K562 (cell line): ENCODE measurements around the gene TJP3. TPM values are rescaled to one million over a fixed set of nuclear protein-coding genes. Genes with fewer than 3 reads are reported as not detected.

Experiments
- ATF1 ChIP-seq, 2 experiments: fragments of 450-650 bp in 1 of 2; IDR thresholded peaks; 2 replicates each; pipeline ENCODE4 v1.6.1; 2016; ENCODE audit warnings: missing compliant biosample characterization in 1 of 2, missing genetic modification characterization in 1 of 2
- CREB1 ChIP-seq, 2 experiments: sonication (generic) in 1 of 2; formaldehyde crosslinking in 1 of 2; IDR thresholded peaks; 2 replicates each; pipeline versions ENCODE4 v1.6.1 to v1.8.0; 2012 to 2022; ENCODE audit warnings: inconsistent platforms in 1 of 2, mild to moderate bottlenecking in 1 of 2, missing genetic modification reagents in 1 of 2, moderate library complexity in 1 of 2
- CSDE1 ChIP-seq, 2 experiments: fragments of 450-650 bp; IDR thresholded peaks; 2 replicates each; pipeline ENCODE4 v1.6.1; 2016; ENCODE audit warnings: mild to moderate bottlenecking in 1 of 2
- CXXC5 ChIP-seq: fragments of 250-450 bp; sonication (Bioruptor Pico); IDR thresholded peaks from 2 replicates; pipeline ENCODE4 v1.8.0; 2022; ENCODE audit warnings: inconsistent platforms, mild to moderate bottlenecking, moderate library complexity
- FOSL1 ChIP-seq: fragments of 200-800 bp; sonication (Bioruptor generic); conservative IDR thresholded peaks from 2 replicates; pipeline ENCODE4 v1.6.1; 2016; ENCODE audit warnings: missing genetic modification characterization, missing compliant biosample characterization
- POLR2AphosphoS5 ChIP-seq: IDR thresholded peaks from 2 replicates; pipeline ENCODE4 v1.6.1; 2011; ENCODE audit warnings: mild to moderate bottlenecking, low read depth, low read length, moderate library complexity; ENCODE audit not compliant: control insufficient read depth, insufficient read depth
- RAD51 ChIP-seq: fragments of 450-650 bp; IDR thresholded peaks from 2 replicates; pipeline ENCODE4 v1.7.1; 2016; ENCODE audit warnings: low read depth, mild to moderate bottlenecking, borderline replicate concordance
- RFX5 ChIP-seq: IDR thresholded peaks from 2 replicates; pipeline ENCODE4 v1.6.1; 2011; ENCODE audit warnings: low read depth, mild to moderate bottlenecking, improper control_type of control experiment, low read length
- SLC30A9 ChIP-seq: fragments of 250-450 bp; sonication (Bioruptor Pico); IDR thresholded peaks from 2 replicates; pipeline ENCODE4 v1.8.0; 2022; ENCODE audit warnings: mild to moderate bottlenecking, moderate library complexity
- SNRNP70 ChIP-seq: fragments of 200-400 bp; formaldehyde crosslinking; optimal IDR thresholded peaks from 2 replicates; pipeline ENCODE3; 2017; ENCODE audit warnings: low read depth, low read length
- ZBTB26 ChIP-seq: fragments of 450-650 bp; formaldehyde crosslinking; IDR thresholded peaks from 2 replicates; pipeline ENCODE4 v1.4.0; 2022; ENCODE audit warnings: missing genetic modification characterization
- ZBTB7A ChIP-seq: IDR thresholded peaks from 2 replicates; pipeline ENCODE4 v1.6.1; 2011; ENCODE audit warnings: low read depth, mild to moderate bottlenecking, low read length, moderate library complexity, borderline replicate concordance; ENCODE audit not compliant: control insufficient read depth
- ZNF77 ChIP-seq: fragments of 250-450 bp; sonication (Bioruptor Pico); IDR thresholded peaks from 2 replicates; pipeline ENCODE4 v1.5.0; 2020
- ZNF79 ChIP-seq: fragments of 250-450 bp; sonication (Bioruptor Pico); IDR thresholded peaks from 2 replicates; pipeline ENCODE4 v1.4.0; 2020; ENCODE audit warnings: low read depth, mild to moderate bottlenecking, moderate library complexity
- polyA plus RNA-seq, 8 experiments: library from polyadenylated mRNA; depleted of rRNA in 4 of 8; stranded (reverse) in 5 of 8; unstranded in 3 of 8; fragments of >200 nt; fragmentation: Nextera tagmentation in 2 of 8; fragmentation: Illumina TruSeq in 1 of 8; extraction: Ambion mirVana in 2 of 8; extraction: Trizol in 1 of 8; gene quantifications; 2 replicates each; pipeline versions ENCODE4 v1.2.1 to v1.2.3, GENCODE V29; 2011 to 2014; ENCODE audit warnings: inconsistent platforms in 1 of 8, missing spikeins in 1 of 8
- total RNA-seq, 7 experiments: library from RNA; depleted of rRNA in 6 of 7; stranded (reverse); fragments of >200 nt in 6 of 7; fragmentation: Illumina TruSeq in 2 of 7; extraction: Trizol in 2 of 7; gene quantifications; 2 replicates each; pipeline versions ENCODE4 v1.2.1 to v1.2.3, GENCODE V29; 2011 to 2021; ENCODE audit warnings: low replicate concordance in 1 of 7
- TF ChIP-seq, protein P1 (sequence below): fragments of 200-800 bp; sonication (Bioruptor generic); IDR thresholded peaks from 2 replicates; pipeline ENCODE4 v1.6.1; 2016; ENCODE audit warnings: missing genetic modification characterization, missing compliant biosample characterization
- TF ChIP-seq, protein P2 (sequence below): fragments of 450-650 bp; IDR thresholded peaks from 2 replicates; pipeline ENCODE4 v1.6.1; 2016

Gene TJP3
- total and polyA plus RNA-seq, 9 of the 15 experiments (the other 6 are each of a cell fraction or from before 2014, with no cell fraction given): 0.11 to 2.4 (median 0.57) TPM; not detected in 1

GRCh38 chr19:3700242-3701032 lies 7.7 kb upstream of the TJP3 start, which contains the start of gene PIP5K1C (continued):
- TF ChIP-seq, protein P1, sequence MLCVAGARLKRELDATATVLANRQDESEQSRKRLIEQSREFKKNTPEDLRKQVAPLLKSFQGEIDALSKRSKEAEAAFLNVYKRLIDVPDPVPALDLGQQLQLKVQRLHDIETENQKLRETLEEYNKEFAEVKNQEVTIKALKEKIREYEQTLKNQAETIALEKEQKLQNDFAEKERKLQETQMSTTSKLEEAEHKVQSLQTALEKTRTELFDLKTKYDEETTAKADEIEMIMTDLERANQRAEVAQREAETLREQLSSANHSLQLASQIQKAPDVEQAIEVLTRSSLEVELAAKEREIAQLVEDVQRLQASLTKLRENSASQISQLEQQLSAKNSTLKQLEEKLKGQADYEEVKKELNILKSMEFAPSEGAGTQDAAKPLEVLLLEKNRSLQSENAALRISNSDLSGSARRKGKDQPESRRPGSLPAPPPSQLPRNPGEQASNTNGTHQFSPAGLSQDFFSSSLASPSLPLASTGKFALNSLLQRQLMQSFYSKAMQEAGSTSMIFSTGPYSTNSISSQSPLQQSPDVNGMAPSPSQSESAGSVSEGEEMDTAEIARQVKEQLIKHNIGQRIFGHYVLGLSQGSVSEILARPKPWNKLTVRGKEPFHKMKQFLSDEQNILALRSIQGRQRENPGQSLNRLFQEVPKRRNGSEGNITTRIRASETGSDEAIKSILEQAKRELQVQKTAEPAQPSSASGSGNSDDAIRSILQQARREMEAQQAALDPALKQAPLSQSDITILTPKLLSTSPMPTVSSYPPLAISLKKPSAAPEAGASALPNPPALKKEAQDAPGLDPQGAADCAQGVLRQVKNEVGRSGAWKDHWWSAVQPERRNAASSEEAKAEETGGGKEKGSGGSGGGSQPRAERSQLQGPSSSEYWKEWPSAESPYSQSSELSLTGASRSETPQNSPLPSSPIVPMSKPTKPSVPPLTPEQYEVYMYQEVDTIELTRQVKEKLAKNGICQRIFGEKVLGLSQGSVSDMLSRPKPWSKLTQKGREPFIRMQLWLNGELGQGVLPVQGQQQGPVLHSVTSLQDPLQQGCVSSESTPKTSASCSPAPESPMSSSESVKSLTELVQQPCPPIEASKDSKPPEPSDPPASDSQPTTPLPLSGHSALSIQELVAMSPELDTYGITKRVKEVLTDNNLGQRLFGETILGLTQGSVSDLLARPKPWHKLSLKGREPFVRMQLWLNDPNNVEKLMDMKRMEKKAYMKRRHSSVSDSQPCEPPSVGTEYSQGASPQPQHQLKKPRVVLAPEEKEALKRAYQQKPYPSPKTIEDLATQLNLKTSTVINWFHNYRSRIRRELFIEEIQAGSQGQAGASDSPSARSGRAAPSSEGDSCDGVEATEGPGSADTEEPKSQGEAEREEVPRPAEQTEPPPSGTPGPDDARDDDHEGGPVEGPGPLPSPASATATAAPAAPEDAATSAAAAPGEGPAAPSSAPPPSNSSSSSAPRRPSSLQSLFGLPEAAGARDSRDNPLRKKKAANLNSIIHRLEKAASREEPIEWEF: peak; percentile 80
- TF ChIP-seq ATF1 (CRISPR knock-in tag; IDR thresholded peaks at IDR 0.05) (no peak), ATF1 (tag; IDR thresholded peaks at IDR 0.05) (peak; percentile 37; the same call in 1 of the 2 replicates), CREB1 (IDR thresholded peaks at IDR 0.05) (peak; percentile 48; the same call in 1 of the 2 replicates), CREB1 (CRISPR knock-in tag; IDR thresholded peaks at IDR 0.05) (peak; percentile 28; the same call in 1 of the 2 replicates), ZNF79 (CRISPR knock-in tag) (no peak), FOSL1 (tag) (peak; percentile 89), CSDE1 (IDR thresholded peaks at IDR 0.05) (0 out of 4 replicates have a peak, but pooled peaks of 1 of the 2 experiments have one; percentile 31), ZBTB26 (no peak), ZBTB7A (peak; percentile 84; the same call in 1 of the 2 replicates), CXXC5 (peak; percentile 95), RFX5 (no peak), SNRNP70 (no peak), SLC30A9 (CRISPR knock-in tag) (no peak), RAD51 (no peak), ZNF77 (CRISPR knock-in tag) (no peak), POLR2AphosphoS5 (0 out of 2 replicates have a peak, but pooled peaks have one; percentile 32)
- TF ChIP-seq, protein P2, sequence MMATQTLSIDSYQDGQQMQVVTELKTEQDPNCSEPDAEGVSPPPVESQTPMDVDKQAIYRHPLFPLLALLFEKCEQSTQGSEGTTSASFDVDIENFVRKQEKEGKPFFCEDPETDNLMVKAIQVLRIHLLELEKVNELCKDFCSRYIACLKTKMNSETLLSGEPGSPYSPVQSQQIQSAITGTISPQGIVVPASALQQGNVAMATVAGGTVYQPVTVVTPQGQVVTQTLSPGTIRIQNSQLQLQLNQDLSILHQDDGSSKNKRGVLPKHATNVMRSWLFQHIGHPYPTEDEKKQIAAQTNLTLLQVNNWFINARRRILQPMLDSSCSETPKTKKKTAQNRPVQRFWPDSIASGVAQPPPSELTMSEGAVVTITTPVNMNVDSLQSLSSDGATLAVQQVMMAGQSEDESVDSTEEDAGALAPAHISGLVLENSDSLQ: peak; percentile 96
